GM12875 (cell line): Measurements from ENCODE around the gene NELFCD.

Source experiments
- H3K4me3 ChIP-seq: one replicate; pipeline ENCODE4 v1.5.1; 2011; ENCODE audit warnings: low read depth, low read length, control low read depth
- TF ChIP-seq, protein P1 (sequence below): IDR thresholded peaks from 2 replicates; pipeline ENCODE4 v1.5.1; 2011; ENCODE audit warnings: low read depth, mild to moderate bottlenecking, control low read depth, inconsistent platforms, low read length, moderate library complexity, borderline replicate concordance; ENCODE audit not compliant: insufficient read depth

Gene NELFCD

DNA sequence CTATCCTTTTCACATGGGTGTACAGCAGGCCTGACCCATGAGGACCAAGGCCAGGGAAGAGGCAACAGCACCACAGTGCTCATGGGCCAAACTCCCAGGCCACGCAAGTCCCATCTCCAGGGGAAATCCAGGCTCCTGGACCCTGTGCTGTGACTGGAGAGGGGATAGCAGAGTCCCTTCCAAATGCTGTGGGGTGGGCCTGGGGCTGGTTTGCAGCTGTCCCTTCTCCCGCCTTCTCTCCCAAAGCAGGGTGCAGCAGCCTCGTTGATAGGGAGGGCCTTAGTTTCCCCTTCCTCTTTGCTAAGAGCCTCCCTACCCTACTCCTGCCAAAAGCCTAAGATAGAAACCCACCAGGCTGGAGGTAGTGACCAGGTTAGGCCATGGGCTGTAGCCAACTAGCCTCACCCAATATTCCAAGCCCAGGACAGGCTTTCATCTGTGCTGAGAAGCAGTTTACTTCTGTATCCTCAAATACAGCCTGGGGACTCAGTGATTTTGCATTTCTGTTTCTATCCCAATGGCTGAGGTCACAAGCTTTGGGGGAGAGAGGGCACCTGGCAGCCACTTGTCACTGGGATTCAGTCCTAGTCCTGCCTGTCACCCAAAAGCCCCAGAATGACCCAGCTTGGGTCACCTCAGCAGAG, 24.6 kb downstream of the NELFCD start:
- TF ChIP-seq, protein P1, sequence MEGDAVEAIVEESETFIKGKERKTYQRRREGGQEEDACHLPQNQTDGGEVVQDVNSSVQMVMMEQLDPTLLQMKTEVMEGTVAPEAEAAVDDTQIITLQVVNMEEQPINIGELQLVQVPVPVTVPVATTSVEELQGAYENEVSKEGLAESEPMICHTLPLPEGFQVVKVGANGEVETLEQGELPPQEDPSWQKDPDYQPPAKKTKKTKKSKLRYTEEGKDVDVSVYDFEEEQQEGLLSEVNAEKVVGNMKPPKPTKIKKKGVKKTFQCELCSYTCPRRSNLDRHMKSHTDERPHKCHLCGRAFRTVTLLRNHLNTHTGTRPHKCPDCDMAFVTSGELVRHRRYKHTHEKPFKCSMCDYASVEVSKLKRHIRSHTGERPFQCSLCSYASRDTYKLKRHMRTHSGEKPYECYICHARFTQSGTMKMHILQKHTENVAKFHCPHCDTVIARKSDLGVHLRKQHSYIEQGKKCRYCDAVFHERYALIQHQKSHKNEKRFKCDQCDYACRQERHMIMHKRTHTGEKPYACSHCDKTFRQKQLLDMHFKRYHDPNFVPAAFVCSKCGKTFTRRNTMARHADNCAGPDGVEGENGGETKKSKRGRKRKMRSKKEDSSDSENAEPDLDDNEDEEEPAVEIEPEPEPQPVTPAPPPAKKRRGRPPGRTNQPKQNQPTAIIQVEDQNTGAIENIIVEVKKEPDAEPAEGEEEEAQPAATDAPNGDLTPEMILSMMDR: no peak
- peak overlapping the region; percentile 66 for H3K4me3 ChIP-seq

DNA sequence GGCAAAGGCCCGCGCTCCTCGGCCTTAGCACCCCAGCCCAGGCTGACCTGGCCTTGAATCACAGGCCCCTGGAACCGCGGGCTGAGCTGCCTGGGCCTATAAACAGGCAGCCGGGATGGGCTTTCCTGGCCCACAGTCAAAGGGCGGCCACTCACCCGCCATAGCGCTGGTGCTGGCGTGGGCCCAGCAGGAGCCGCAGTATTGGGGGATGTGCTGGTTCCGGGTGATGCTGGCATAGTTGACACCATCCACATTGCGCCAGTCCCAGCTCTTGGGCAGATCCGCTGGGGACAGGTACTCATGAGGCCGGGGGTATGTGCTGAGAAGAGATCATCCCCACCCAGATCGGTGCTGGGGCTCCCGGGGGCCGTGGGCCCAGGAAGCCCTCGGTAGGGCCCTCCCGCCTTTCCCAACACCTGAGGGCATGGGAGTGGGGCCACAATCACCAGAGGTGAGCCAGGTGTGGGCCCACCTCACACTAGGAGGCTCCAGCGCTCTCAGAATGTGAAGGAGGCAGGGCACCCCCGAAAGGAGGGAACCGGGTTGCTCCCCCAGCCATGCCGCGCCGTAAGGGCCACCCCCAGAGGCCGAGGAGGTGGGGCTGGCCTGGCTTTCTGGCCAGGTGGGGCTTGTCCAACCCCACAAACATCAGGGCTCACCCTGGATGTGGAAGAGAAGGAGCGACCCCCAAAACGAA, 25.3 kb downstream of the NELFCD start:
- TF ChIP-seq, protein P1: no peak
- H3K4me3 ChIP-seq: peak overlapping the region; percentile 66

DNA sequence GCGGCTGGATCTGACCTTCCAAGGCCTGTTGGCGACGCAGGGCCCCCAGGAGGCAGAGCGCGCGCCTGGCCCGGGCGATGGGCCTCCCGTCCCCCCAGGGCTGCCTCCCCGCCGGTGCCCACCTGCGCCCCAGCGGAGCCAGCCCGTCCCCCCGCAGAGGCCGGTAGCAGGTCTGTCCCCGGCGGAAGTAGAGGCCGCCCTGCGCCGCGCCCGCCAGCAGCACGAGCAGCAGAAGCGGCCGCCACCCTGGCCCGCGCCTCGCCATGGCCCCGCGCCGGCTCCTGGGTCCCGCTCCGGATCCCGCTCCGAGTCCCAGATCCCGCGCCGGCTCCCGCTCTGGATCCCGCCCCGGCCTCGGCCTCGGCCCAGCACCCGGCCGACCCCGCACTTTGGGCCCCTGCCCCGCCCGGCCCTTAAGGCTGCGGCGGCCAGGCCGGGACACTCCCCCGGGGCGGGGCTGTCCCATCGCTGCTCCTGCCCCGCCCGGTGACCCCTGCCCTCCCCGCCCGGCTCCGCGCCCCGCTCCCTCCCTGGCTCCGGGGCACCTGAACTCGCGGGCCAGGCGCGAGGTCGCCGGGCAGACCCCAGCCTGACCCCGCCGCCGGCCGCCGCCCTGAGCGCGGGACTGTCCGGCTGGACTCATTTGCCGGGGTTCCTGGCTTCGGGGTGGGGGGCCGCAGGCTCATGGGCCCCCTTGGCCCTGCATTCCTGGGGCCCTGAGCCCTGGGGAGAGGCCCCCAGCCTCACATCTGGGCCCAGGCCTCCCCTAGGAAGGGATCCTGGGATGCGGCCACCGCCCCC, 26.0 kb downstream of the NELFCD start, which contains the start of gene CTSZ:
Gene CTSZ, minus strand, starts transcription at position 391 of the 801 bp plus-strand sequence. Its CDS starts 126 bp downstream, at position 265.
- peak within 1 kb of the TSS; percentile 66 for H3K4me3 ChIP-seq
- TF ChIP-seq, protein P1: no peak

DNA sequence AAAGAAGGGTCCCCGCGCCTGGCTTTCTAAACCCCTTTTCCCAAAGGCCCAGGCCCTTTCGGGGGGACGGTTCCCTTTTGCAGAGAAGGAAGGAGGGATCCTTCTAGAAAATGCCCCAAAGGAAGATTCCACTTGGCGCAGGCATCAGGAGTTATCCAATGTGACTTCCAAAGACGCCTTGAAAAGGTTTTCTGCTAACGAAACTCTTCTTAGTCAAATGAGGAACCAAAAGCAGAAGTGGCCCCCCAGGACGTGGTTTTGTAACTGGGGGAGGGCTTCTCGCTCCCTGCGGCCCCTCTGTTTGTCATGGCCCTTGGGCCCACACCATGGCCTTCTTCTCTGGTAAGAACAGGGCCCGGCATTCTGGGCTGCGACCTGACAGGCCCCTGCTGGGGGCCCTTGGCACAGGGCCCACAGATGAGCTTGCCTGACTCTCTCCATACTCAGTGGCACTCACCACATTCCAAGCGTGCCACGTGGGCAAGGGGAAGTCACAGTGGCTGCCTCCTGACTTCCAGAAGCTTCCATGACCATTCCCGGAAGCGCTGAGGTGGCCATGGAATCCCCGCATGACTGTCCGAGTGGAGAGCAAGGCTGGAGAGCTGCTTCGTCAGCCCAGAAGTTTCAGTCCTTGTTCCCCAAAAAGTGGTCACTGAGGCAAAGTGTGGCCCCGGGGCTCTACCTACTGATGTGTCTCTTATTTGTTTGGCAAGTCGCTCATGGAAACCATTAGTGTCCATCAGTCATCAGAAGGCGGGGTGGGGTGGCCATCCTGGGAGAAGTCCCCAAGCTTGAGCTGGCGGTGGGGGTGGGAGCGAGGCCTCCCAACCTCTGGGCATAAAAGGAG, 26.8 kb downstream of the NELFCD start:
- peak overlapping the region; percentile 66 for H3K4me3 ChIP-seq
- TF ChIP-seq, protein P1: no peak

DNA sequence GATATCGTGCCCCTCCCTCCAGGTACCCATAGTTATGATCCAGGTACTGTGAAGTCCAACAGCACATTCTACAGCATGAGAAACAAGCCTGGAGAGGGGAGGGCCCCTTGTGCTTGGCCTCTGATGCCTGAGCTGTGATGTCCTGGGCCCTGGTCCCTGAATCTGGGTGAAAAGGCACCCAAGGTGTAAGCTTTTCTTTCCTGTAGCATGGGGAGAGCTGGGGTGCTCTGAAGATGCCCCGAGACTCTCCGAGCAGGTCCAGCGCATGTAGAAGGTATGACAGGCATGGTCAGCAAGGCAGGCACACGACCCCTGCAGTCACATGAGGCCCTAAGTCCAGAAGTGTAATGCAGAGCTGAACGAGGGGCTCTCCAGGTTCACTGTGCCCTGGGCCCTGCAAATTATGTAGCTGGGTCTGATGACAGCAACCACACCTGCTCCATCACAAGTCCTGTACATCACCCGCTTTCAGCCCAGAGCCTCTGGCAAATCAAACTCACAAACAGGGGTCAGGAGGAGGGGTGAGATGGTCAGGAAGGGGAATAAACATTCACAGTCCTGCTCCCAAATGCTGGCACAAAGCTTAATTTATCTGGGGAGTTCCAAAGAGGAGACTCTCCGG, 27.8 kb downstream of the NELFCD start:
- TF ChIP-seq, protein P1: no peak
- H3K4me3 ChIP-seq: no peak overlapping the region

DNA sequence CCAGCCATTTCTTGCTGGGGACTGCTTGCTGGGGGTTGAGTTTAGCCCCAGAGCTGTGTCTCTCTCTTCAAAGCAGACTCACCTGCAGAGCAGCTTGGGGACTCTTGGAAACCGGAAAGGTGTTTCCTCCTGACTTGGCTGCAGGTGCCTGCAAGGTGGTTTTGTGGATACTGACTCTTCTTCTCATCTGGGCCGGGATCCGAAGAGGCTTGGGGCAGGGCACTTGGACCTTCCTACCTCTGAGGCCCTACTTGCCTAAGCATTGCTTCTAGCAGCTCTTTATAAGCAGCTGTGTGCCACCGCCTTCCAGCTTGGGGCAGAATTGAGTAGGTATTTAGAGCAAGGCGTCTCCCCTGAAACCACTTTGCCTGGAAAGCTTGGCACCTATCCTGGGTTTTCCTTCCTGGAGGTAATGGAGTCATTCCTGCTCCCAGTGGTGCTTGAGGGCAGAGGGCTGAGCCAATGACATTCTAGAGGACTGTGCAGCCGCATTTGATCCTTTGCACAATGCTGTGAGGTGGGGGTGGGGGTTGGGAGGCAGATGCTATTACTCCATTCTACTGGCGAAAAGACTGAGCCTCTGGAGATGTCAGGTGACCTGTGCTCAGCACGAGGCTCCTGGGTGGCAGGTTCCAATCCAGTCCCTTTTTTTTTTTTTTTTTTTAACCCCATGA, 29.4 kb downstream of the NELFCD start:
- TF ChIP-seq, protein P1: no peak
- no peak overlapping the region for H3K4me3 ChIP-seq
